Activated CD8-positive, alpha-beta T cell treated with anti-CD3 and anti-CD28 coated beads for 36 hours (primary cell): ENCODE results near the gene PPARG. TPM values are rescaled to one million over a fixed set of nuclear protein-coding genes. Genes with fewer than 3 reads are reported as not detected.

ENCODE experiments used
- ATAC-seq: fragments of 200-7000 bp; cut with Tn5 transposase; one replicate; pipeline ENCODE4 v1.10.0; 2021; ENCODE audit warnings: mild to moderate bottlenecking, moderate library complexity
- CTCF ChIA-PET: fragments of 350-600 bp; sonication (Branson Sonifier 250); formaldehyde crosslinking; loops from one replicate; lab custom pipeline; 2021; ENCODE audit warnings: antibody characterized with exemption; lab: Charles Lee
- POLR2A ChIA-PET: fragments of 350-600 bp; sonication (Branson Sonifier 250); formaldehyde crosslinking; loops from one replicate; lab custom pipeline; 2021; ENCODE audit warnings: antibody characterized with exemption; lab: Charles Lee
- DNase-seq: peaks from one replicate; pipeline ENCODE4 v3.0.0-alpha.2; 2020
- H3K27ac Mint-ChIP-seq: one replicate; pipeline ENCODE4 v1.8.0; 2021; ENCODE audit warnings: mild to moderate bottlenecking, mixed read lengths
- H3K27me3 Mint-ChIP-seq: one replicate; pipeline ENCODE4 v1.8.0; 2021; ENCODE audit warnings: mixed read lengths
- H3K36me3 Mint-ChIP-seq: one replicate; pipeline ENCODE4 v1.8.0; 2021; ENCODE audit warnings: low read depth, mixed read lengths
- H3K4me1 Mint-ChIP-seq: one replicate; pipeline ENCODE4 v1.8.0; 2021; ENCODE audit warnings: low read depth, mixed read lengths
- H3K4me3 Mint-ChIP-seq: one replicate; pipeline ENCODE4 v1.8.0; 2021; ENCODE audit warnings: mild to moderate bottlenecking, moderate library complexity, mixed read lengths
- H3K9me3 Mint-ChIP-seq: one replicate; pipeline ENCODE4 v1.8.0; 2021; ENCODE audit warnings: mixed read lengths
- intact Hi-C: fragments of 100-400 bp; cut with micrococcal nuclease; formaldehyde crosslinking; loops from one replicate; pipeline ENCODE4 v1.10.0; 2022
- total RNA-seq, 2 experiments: library from RNA; stranded (reverse); gene quantifications; one replicate each; pipeline ENCODE4 v1.2.3, GENCODE V29; 2021
- TF ChIP-seq, protein P1 (sequence below): fragments of 200-600 bp; IDR thresholded peaks from one replicate; pipeline ENCODE4 v1.8.0; 2022; ENCODE audit warnings: antibody characterized with exemption, mild to moderate bottlenecking

The PPARG gene
- total RNA-seq, 2 experiments from 2014 or later = 0.41 to 0.63 TPM

DNA sequence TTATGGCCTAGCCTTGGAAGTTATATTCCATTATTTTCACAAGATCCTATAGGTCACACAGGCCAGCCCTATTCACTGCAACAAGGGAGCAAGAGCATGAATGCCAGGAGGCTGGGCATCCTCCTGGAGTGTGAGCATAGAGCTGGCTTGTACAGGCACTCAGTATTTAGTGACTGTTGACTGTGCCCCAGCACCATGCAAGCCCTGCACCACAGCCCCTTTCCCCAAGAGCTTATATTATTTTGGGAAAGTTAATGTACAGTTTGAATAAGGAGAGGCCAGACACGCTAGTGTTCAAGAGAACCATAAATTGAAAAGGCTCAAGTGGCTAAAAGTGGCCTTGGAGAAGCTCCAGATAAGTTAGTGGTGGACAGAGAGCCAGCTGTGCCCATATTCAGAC lies 163.1 kb downstream of the PPARG start:
- Mint-ChIP-seq H3K27ac (no peak overlapping the region), H3K4me3 (no peak overlapping the region), H3K4me1 (no peaks in the 10 kb centered on the region), H3K36me3 (no peaks in the 10 kb centered on the region), H3K9me3 (no peaks in the 10 kb centered on the region), H3K27me3 (no peaks in the 10 kb centered on the region)
- DNase-seq (no peak), ATAC-seq (no peak)
- TF ChIP-seq, protein P1, sequence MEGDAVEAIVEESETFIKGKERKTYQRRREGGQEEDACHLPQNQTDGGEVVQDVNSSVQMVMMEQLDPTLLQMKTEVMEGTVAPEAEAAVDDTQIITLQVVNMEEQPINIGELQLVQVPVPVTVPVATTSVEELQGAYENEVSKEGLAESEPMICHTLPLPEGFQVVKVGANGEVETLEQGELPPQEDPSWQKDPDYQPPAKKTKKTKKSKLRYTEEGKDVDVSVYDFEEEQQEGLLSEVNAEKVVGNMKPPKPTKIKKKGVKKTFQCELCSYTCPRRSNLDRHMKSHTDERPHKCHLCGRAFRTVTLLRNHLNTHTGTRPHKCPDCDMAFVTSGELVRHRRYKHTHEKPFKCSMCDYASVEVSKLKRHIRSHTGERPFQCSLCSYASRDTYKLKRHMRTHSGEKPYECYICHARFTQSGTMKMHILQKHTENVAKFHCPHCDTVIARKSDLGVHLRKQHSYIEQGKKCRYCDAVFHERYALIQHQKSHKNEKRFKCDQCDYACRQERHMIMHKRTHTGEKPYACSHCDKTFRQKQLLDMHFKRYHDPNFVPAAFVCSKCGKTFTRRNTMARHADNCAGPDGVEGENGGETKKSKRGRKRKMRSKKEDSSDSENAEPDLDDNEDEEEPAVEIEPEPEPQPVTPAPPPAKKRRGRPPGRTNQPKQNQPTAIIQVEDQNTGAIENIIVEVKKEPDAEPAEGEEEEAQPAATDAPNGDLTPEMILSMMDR = no peak
- CTCF ChIA-PET = interaction anchor here (1.1 to 1.6 kb wide), 2 partner anchors 18 to 28 kb away, joined by 3 to 5 read pairs; no protein-coding TSS in a partner anchor
- POLR2A ChIA-PET = interaction anchor here (1.1 kb wide), 1 partner anchor 44 kb away, joined by 3 read pairs; no protein-coding TSS in a partner anchor
- intact Hi-C loops = no loop called here

DNA sequence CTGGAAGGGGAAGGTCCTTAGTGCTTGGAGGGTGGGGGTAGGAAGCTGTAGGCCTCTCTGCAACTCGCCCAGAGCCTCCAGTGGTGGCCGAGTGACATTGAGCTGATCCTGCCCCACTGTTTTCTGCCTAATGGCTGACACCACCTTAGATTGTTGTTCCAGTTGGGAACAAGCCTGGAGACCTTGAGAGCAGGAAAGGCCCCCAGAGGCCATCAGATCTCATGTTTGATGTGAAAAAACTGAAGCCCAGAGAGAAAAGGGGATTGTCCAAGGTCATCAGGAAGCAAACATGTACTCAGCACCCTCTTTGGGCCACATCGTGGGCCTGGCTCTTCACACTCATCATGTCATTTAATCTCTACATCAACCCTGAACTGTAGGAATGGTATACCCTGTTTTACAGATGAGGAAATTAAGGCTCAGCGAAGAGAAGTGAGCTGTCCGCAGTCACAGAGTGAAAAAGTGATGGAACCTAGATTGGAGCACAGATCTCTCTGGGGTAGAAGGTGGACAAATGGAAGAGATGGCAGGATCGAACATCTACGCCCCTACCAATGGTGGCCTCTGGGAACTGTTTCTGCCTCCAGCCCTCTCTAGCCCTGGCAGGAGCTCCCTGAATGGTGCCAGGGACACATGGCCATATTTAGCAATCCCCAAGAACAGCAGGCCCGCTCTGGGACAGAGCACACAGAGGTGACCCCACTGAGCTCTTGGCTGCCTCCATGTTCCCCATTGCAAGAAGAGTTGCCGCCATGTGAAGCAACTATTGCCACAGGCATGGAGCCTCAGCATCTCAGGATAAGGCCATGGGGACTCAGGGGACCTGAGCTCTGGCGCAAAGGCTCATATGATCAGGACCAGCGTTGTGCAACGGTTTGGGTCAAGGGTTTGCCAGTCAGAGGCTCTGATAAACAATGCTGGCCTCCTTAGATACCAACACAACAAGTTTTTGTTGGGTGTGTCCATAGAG lies 163.8 kb downstream of the PPARG start:
- CTCF ChIA-PET = interaction anchor here (1.6 kb wide), 1 partner anchor 27 kb away, joined by 5 read pairs; no protein-coding TSS in a partner anchor

DNA sequence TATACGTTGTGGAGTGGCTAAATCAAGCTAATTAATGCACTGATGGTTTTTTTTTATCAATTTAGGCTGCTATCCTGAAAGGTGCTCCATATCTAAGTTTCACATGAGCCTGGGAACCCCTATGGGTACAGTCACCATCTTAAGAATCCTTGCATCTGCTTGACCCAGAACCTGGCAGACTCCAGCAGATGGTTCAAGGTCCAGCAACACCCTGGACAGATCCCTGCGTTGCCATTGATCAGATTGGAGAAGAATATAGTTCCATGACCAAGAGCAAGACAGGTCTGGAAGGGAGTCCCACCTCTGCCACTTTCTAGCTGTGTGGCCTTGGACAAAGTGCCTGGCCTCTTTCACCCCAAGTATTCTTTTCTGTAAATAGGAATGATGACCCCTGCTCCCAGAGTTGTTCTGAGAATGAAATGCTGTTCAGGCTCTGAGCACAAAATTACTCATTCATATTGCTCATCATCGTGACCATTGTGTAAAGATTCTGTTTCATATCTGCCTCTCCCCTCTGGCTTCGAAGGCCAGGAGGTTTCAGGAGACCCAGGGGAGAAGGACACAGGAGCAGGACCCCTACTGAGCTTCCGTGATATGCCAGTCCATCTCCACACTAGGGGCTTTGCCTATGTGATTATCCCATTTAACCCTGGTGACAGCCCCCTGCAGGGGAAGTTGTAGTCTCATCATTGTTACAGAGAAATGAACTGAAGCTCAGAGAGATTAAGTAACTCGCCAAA lies 165.4 kb downstream of the PPARG start:
- DNase-seq (no peak), ATAC-seq (no peak)
- H3K27ac Mint-ChIP-seq = no peak overlapping the region
- CTCF ChIA-PET = no interaction called here
- POLR2A ChIA-PET = no interaction called here
- no peaks in the 10 kb centered on the region for H3K9me3 Mint-ChIP-seq
- no peaks in the 10 kb centered on the region for H3K27me3 Mint-ChIP-seq
- H3K36me3 Mint-ChIP-seq = no peaks in the 10 kb centered on the region
- intact Hi-C loops = no loop called here
- H3K4me1 Mint-ChIP-seq = no peaks in the 10 kb centered on the region
- no peak overlapping the region for H3K4me3 Mint-ChIP-seq
- TF ChIP-seq, protein P1 = no peak

More for the DNA sequence above, 163.8 kb downstream of the PPARG start:
- Mint-ChIP-seq H3K36me3 (no peaks in the 10 kb centered on the region), H3K9me3 (no peaks in the 10 kb centered on the region), H3K4me3 (no peak overlapping the region), H3K27ac (no peak overlapping the region), H3K4me1 (no peaks in the 10 kb centered on the region), H3K27me3 (no peaks in the 10 kb centered on the region)
- TF ChIP-seq, protein P1 = no peak
- DNase-seq (no peak), ATAC-seq (no peak)
- intact Hi-C loops = no loop called here
- POLR2A ChIA-PET = interaction anchor here (1.0 kb wide), 1 partner anchor 32 kb away, joined by 3 read pairs; the partner anchor contains the start of gene TSEN2

DNA sequence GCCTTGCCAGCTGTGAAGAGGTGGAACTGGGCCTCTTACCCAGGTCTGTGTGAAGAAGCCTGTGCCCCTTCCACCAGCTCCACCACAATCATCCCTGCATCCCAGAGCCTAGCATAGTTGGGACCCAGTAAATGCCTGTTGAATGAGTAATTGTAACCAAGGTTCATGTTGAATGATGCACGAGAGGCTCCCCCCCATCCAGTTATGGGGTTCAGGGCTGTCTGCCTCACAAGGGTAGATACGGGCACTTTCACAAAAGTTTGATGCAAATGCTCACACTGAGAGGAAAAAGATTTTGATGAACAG lies 165.9 kb downstream of the PPARG start:
- Mint-ChIP-seq H3K36me3 (no peaks in the 10 kb centered on the region), H3K27me3 (no peaks in the 10 kb centered on the region), H3K27ac (no peak overlapping the region), H3K9me3 (no peaks in the 10 kb centered on the region), H3K4me1 (no peaks in the 10 kb centered on the region), H3K4me3 (no peak overlapping the region)
- DNase-seq = no peak
- CTCF ChIA-PET = no interaction called here
- POLR2A ChIA-PET = no interaction called here
- intact Hi-C loops = no loop called here
- ATAC-seq = no peak
- TF ChIP-seq, protein P1 = no peak
